A673 (cell line): ENCODE data around the gene TM2D3. TPM values are rescaled to one million over a fixed set of nuclear protein-coding genes. Genes with fewer than 3 reads are reported as not detected.
A peak's percentile ranks its signal among the peaks of the same experiment; 100 is the strongest.

Experiments
- BruUV-seq: library from RNA; stranded (reverse); fragments of 400-500 nt; replicated peaks from 2 replicates; lab custom pipeline; 2021; lab: Mats Ljungman, UMichigan
- CTCF ChIA-PET: fragments of 300-600 bp; sonication (Branson Sonifier 250); formaldehyde crosslinking; loops from one replicate; lab custom pipeline; 2022; ENCODE audit warnings: antibody characterized with exemption; lab: Charles Lee
- POLR2A ChIA-PET: fragments of 300-600 bp; sonication (Branson Sonifier 250); formaldehyde crosslinking; loops from one replicate; lab custom pipeline; 2022; ENCODE audit warnings: antibody characterized with exemption; ENCODE audit not compliant: low non-redundant PET; lab: Charles Lee
- DNase-seq: peaks from one replicate; pipeline ENCODE4 v3.0.0-alpha.2; 2015; ENCODE audit warnings: low spot score
- H3K27ac ChIP-seq: fragments of 200-600 bp; sonication (generic); 2 replicates; pipeline ENCODE4 v1.5.1; 2016; ENCODE audit warnings: mixed run types, low read depth, mild to moderate bottlenecking, mixed read lengths, antibody characterized with exemption, low read length; ENCODE audit not compliant: poor library complexity, severe bottlenecking
- H3K27me3 ChIP-seq: fragments of 200-600 bp; sonication (generic); replicated peaks from 2 replicates; pipeline ENCODE4 v1.6.1; 2017; ENCODE audit warnings: mixed run types, low read depth, mild to moderate bottlenecking, mixed read lengths, antibody characterized with exemption, low read length; ENCODE audit not compliant: insufficient read depth, poor library complexity
- H3K36me3 ChIP-seq: fragments of 200-600 bp; sonication (generic); 2 replicates; pipeline ENCODE4 v1.6.1; 2016; ENCODE audit warnings: mixed run types, mild to moderate bottlenecking, mixed read lengths, antibody characterized with exemption, low read length; ENCODE audit not compliant: insufficient read depth, poor library complexity, severe bottlenecking
- H3K4me1 ChIP-seq: fragments of 200-600 bp; sonication (generic); 2 replicates; pipeline ENCODE4 v1.6.1; 2017; ENCODE audit warnings: mixed run types, mild to moderate bottlenecking, mixed read lengths, antibody characterized with exemption, low read length; ENCODE audit not compliant: insufficient read depth, poor library complexity, severe bottlenecking
- H3K4me3 ChIP-seq: fragments of 200-600 bp; sonication (generic); 2 replicates; pipeline ENCODE4 v1.5.1; 2016; ENCODE audit warnings: low read depth, mixed run types, mild to moderate bottlenecking, mixed read lengths, low read length; ENCODE audit not compliant: poor library complexity, severe bottlenecking
- H3K9me3 ChIP-seq: fragments of 200-600 bp; sonication (generic); 2 replicates; pipeline ENCODE4 v1.6.1; 2016; ENCODE audit warnings: mixed run types, low read depth, mild to moderate bottlenecking, mixed read lengths, antibody characterized with exemption, low read length; ENCODE audit not compliant: poor library complexity, severe bottlenecking
- EZH2 ChIP-seq: fragments of 200-600 bp; sonication (generic); IDR thresholded peaks from 2 replicates; pipeline ENCODE4 v1.6.1; 2017; ENCODE audit warnings: borderline replicate concordance, low read depth, mild to moderate bottlenecking, mixed read lengths, antibody characterized with exemption, low read length; ENCODE audit not compliant: poor library complexity, severe bottlenecking
- intact Hi-C: fragments of 100-400 bp; cut with micrococcal nuclease; formaldehyde crosslinking; loops from one replicate; pipeline ENCODE4 v1.10.0; 2022; ENCODE audit not compliant: unreplicated experiment
- total RNA-seq: library from RNA; stranded (reverse); gene quantifications from 2 replicates; pipeline ENCODE4 v1.2.3, GENCODE V29; 2021
- TF ChIP-seq, protein P1 (sequence below): fragments of 300-800, 200-600 bp; sonication (generic); conservative IDR thresholded peaks from 2 replicates; pipeline ENCODE4 v1.5.1; 2017; ENCODE audit warnings: low read depth, mild to moderate bottlenecking, antibody characterized with exemption, low read length, moderate library complexity, mixed read lengths

TM2D3 gene
- total RNA-seq, 1 experiment from 2014 or later: 49.4 TPM

DNA sequence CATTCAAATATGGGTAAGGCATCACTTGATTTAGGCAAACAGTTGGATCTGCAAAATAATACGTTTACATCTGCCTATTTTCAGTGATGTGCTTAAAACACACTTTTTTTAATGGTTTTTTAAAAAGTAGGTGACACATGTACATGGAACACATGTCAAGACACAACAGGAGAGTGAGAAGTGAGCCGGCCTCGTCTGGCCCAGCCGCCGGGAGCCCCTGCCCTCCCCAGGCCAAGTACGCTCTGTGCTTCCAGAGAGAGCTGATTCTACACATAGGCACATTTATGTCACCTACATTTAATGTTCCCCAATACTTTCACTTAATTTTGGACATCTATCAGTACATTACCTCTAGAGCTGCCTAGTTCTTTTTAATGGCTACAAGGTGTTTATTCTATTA lies 3.8 kb downstream of the TM2D3 start:
- no peak for DNase-seq
- H3K4me1 ChIP-seq: peaks cover 31% of the 10 kb centered on the region
- CTCF ChIA-PET: no interaction called here
- H3K27ac ChIP-seq: no peak overlapping the region
- TF ChIP-seq EZH2: no peak
- TF ChIP-seq, protein P1, sequence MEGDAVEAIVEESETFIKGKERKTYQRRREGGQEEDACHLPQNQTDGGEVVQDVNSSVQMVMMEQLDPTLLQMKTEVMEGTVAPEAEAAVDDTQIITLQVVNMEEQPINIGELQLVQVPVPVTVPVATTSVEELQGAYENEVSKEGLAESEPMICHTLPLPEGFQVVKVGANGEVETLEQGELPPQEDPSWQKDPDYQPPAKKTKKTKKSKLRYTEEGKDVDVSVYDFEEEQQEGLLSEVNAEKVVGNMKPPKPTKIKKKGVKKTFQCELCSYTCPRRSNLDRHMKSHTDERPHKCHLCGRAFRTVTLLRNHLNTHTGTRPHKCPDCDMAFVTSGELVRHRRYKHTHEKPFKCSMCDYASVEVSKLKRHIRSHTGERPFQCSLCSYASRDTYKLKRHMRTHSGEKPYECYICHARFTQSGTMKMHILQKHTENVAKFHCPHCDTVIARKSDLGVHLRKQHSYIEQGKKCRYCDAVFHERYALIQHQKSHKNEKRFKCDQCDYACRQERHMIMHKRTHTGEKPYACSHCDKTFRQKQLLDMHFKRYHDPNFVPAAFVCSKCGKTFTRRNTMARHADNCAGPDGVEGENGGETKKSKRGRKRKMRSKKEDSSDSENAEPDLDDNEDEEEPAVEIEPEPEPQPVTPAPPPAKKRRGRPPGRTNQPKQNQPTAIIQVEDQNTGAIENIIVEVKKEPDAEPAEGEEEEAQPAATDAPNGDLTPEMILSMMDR: no peak
- no peaks in the 10 kb centered on the region for H3K27me3 ChIP-seq
- no peaks in the 10 kb centered on the region for H3K9me3 ChIP-seq
- peaks cover 69% of the 10 kb centered on the region for H3K36me3 ChIP-seq
- intact Hi-C loops: no loop called here
- H3K4me3 ChIP-seq: no peak overlapping the region
- no TSS peak for BruUV-seq
- POLR2A ChIA-PET: no interaction called here

DNA sequence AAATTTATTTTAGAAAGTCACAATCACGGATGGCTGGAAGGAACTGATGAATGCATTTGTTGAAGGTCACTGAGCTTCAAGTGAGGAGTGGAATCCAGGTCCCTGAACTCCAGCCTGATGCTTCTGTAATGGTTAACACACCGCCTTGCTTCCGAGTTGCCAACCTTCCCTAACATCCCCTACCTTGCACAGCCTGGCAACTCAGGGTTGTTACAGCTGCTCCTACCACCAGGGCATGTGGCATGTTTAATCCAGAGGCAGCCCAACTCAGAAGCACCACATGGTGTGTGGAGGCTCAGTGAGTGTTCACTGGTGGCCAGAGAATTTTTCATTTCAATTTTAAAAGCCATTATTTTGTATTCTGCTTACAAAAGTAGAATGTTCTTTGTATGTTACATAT lies 4.9 kb downstream of the TM2D3 start:
- no TSS peak for BruUV-seq
- H3K9me3 ChIP-seq: no peaks in the 10 kb centered on the region
- H3K27ac ChIP-seq: peak overlapping the region; percentile 50
- peaks cover 69% of the 10 kb centered on the region for H3K36me3 ChIP-seq
- no peak overlapping the region for H3K4me3 ChIP-seq
- ChIA-PET POLR2A (no interaction called here), CTCF (no interaction called here)
- DNase-seq: no peak
- intact Hi-C loops: no loop called here
- peaks cover 38% of the 10 kb centered on the region for H3K4me1 ChIP-seq
- H3K27me3 ChIP-seq: no peaks in the 10 kb centered on the region
- no peak for TF ChIP-seq EZH2
- TF ChIP-seq, protein P1: no peak

DNA sequence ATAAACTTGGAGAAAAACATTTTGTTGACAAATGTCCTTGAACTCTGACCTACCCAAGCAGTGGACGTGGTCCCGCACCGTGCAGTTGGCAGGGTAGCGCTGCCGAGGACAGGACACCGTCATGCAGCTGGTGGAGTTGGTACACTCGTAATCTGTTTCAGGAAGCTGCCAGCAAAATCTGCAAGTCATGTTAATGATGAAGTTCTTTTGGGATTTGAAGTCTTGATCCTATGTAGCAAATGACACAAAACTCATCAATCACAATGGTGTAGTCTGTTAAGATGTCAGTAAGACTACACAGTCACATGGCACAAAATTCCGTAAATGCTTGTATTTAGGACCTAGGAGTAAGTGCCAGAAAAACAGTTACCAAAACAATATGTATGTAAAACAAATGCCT lies 5.5 kb downstream of the TM2D3 start:
- Histone ChIP-seq H3K9me3 (no peaks in the 10 kb centered on the region), H3K4me3 (no peak overlapping the region), H3K27ac (peak overlapping the region; percentile 50), H3K27me3 (no peaks in the 10 kb centered on the region), H3K36me3 (peaks cover 69% of the 10 kb centered on the region), H3K4me1 (peaks cover 42% of the 10 kb centered on the region)
- intact Hi-C loops: no loop called here
- BruUV-seq: no TSS peak
- ChIA-PET POLR2A (no interaction called here), CTCF (no interaction called here)
- DNase-seq: peak; percentile 9
- TF ChIP-seq, protein P1: no peak
- TF ChIP-seq EZH2: no peak
